DOHH2 (cell line): ENCODE measurements around the gene HDAC4.

Source experiments
- EZH2phosphoT487 ChIP-seq: fragments of 200-600 bp; sonication (generic); IDR thresholded peaks from 2 replicates; pipeline ENCODE4 v1.6.1; 2017; ENCODE audit warnings: borderline replicate concordance, mild to moderate bottlenecking, antibody characterized with exemption, low read length, moderate library complexity, mixed read lengths
- TF ChIP-seq, protein P1 (sequence below): fragments of 200-600 bp; sonication (generic); IDR thresholded peaks from one replicate; pipeline ENCODE4 v1.5.1; 2014; ENCODE audit warnings: antibody characterized with exemption, mild to moderate bottlenecking, low read depth, low read length; ENCODE audit not compliant: poor library complexity, severe bottlenecking

DNA sequence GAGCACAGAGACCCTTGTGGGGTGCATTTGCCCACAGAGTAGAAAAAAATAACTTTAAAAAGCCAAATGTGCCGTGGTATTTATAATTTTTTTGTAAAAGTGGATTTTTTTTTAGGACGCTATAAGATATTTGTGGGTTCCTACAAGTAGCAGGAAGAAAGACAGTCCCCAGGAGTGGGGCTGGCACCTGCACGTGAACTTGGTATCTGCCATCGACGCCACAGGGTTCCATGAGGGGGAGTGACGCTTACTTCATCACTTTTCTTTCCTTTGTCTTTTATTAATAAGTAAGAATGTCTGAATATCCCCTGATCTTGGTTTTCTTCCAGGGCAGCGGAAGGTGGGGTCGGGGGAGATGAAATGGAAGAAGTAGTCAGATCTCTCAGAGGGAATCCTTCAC lies 345.9 kb downstream of the HDAC4 start:
- TF ChIP-seq, protein P1, sequence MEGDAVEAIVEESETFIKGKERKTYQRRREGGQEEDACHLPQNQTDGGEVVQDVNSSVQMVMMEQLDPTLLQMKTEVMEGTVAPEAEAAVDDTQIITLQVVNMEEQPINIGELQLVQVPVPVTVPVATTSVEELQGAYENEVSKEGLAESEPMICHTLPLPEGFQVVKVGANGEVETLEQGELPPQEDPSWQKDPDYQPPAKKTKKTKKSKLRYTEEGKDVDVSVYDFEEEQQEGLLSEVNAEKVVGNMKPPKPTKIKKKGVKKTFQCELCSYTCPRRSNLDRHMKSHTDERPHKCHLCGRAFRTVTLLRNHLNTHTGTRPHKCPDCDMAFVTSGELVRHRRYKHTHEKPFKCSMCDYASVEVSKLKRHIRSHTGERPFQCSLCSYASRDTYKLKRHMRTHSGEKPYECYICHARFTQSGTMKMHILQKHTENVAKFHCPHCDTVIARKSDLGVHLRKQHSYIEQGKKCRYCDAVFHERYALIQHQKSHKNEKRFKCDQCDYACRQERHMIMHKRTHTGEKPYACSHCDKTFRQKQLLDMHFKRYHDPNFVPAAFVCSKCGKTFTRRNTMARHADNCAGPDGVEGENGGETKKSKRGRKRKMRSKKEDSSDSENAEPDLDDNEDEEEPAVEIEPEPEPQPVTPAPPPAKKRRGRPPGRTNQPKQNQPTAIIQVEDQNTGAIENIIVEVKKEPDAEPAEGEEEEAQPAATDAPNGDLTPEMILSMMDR, result no peak
- TF ChIP-seq EZH2phosphoT487, result no peak
